HTERT RPE-1 (cell line): Measurements from ENCODE around the gene STEAP3.

ENCODE experiments used
- in situ Hi-C: fragments of 300-500 bp; cut with MboI; formaldehyde crosslinking; loops from 4 replicates; pipeline ENCODE4 v1.14.3; 2020; ENCODE audit warnings: low sequenced_read_pairs

Gene STEAP3

GRCh38 chr2:119223521-119224390 is at the start of gene STEAP3:
TSS of gene STEAP3 (plus strand) at chr2:119223834. CDS start at chr2:119231013, 7,179 bp downstream.
- in situ Hi-C loops = no loop called here

- in situ Hi-C loops = no loop called here
Observed at GRCh38 chr2:119174216-119174992, 49.2 kb upstream of the STEAP3 start.

GRCh38 chr2:119174993-119175347 is 48.7 kb upstream of the STEAP3 start:
- in situ Hi-C loops = no loop called here

GRCh38 chr2:119175517-119175916 is 48.1 kb upstream of the STEAP3 start:
- in situ Hi-C loops = no loop called here

GRCh38 chr2:119177171-119177837 is 46.3 kb upstream of the STEAP3 start:
- in situ Hi-C loops = no loop called here

- in situ Hi-C loops = no loop called here
Observed at GRCh38 chr2:119177838-119178190, 45.8 kb upstream of the STEAP3 start.

- in situ Hi-C loops = no loop called here
Observed at GRCh38 chr2:119178776-119179175, 44.9 kb upstream of the STEAP3 start.

- in situ Hi-C loops = no loop called here
Observed at GRCh38 chr2:119179202-119179601, 44.4 kb upstream of the STEAP3 start.

- in situ Hi-C loops = no loop called here
Observed at GRCh38 chr2:119179991-119180390, 43.6 kb upstream of the STEAP3 start.

- in situ Hi-C loops = no loop called here
Observed at GRCh38 chr2:119180892-119181291, 42.7 kb upstream of the STEAP3 start.

GRCh38 chr2:119181391-119181790 is 42.2 kb upstream of the STEAP3 start:
- in situ Hi-C loops = no loop called here

- in situ Hi-C loops = no loop called here
Observed at GRCh38 chr2:119181791-119182445, 41.7 kb upstream of the STEAP3 start.

GRCh38 chr2:119184512-119184911 is 39.1 kb upstream of the STEAP3 start:
- in situ Hi-C loops = no loop called here

- in situ Hi-C loops = no loop called here
Observed at GRCh38 chr2:119190321-119191111, 33.1 kb upstream of the STEAP3 start.

- in situ Hi-C loops = no loop called here
Observed at GRCh38 chr2:119192893-119193292, 30.7 kb upstream of the STEAP3 start.

- in situ Hi-C loops = no loop called here
Observed at GRCh38 chr2:119195001-119195400, 28.6 kb upstream of the STEAP3 start.

- in situ Hi-C loops = no loop called here
Observed at GRCh38 chr2:119195887-119196286, 27.7 kb upstream of the STEAP3 start.

GRCh38 chr2:119196301-119197125 is 27.1 kb upstream of the STEAP3 start:
- in situ Hi-C loops = no loop called here

- in situ Hi-C loops = no loop called here
Observed at GRCh38 chr2:119197126-119197405, 26.6 kb upstream of the STEAP3 start.
